HepG2 (cell line): Measurements from ENCODE around the gene GRIK2. TPM values are rescaled to one million over a fixed set of nuclear protein-coding genes. Genes with fewer than 3 reads are reported as not detected.

Experiments used
- ARNTL ChIP-seq: sonication (generic); formaldehyde crosslinking; IDR thresholded peaks from 2 replicates; pipeline ENCODE4 v1.4.0; 2020; ENCODE audit warnings: mild to moderate bottlenecking, missing genetic modification reagents
- BCL6 ChIP-seq: IDR thresholded peaks from 2 replicates; pipeline ENCODE4 v1.6.1; 2016; ENCODE audit warnings: missing genetic modification reagents, missing compliant biosample characterization
- CREM ChIP-seq, 2 experiments: sonication (generic) in 1 of 2; formaldehyde crosslinking in 1 of 2; IDR thresholded peaks; 2 replicates each; pipeline versions ENCODE4 v1.4.0 to v1.6.1; 2016 to 2020; ENCODE audit warnings: antibody characterized with exemption in 1 of 2, mild to moderate bottlenecking in 1 of 2, missing genetic modification reagents in 1 of 2
- FOXA3 ChIP-seq: IDR thresholded peaks from 2 replicates; pipeline ENCODE4 v1.6.1; 2016; ENCODE audit warnings: missing genetic modification reagents, missing compliant biosample characterization
- HMG20B ChIP-seq: conservative IDR thresholded peaks from 2 replicates; pipeline ENCODE4 v1.6.1; 2016; ENCODE audit warnings: missing genetic modification reagents, missing compliant biosample characterization
- HNF4A ChIP-seq: sonication (generic); formaldehyde crosslinking; IDR thresholded peaks from 2 replicates; pipeline ENCODE4 v1.4.0; 2020; ENCODE audit warnings: missing genetic modification reagents
- HNRNPLL ChIP-seq: fragments of 200-400 bp; formaldehyde crosslinking; IDR thresholded peaks from 2 replicates; pipeline ENCODE4 v1.6.1; 2017; ENCODE audit warnings: mild to moderate bottlenecking, low read depth, low read length; ENCODE audit not compliant: poor library complexity, severe bottlenecking
- NFE2 ChIP-seq: sonication (generic); formaldehyde crosslinking; IDR thresholded peaks from 2 replicates; pipeline ENCODE4 v1.4.0; 2020; ENCODE audit warnings: missing genetic modification reagents
- SOX6 ChIP-seq, 2 experiments: fragments of 450-650 bp in 1 of 2; sonication (generic) in 1 of 2; formaldehyde crosslinking in 1 of 2; IDR thresholded peaks; 2 replicates each; pipeline versions ENCODE4 v1.4.0 to v1.6.1; 2017 to 2020; ENCODE audit warnings: antibody characterized with exemption in 1 of 2, mild to moderate bottlenecking in 1 of 2, missing genetic modification reagents in 1 of 2
- SRF ChIP-seq: IDR thresholded peaks from 2 replicates; pipeline ENCODE4 v1.6.1; 2011; ENCODE audit warnings: mild to moderate bottlenecking, low read depth, low read length, moderate library complexity
- ZFP37 ChIP-seq: sonication (generic); formaldehyde crosslinking; IDR thresholded peaks from 2 replicates; pipeline ENCODE4 v1.4.0; 2020; ENCODE audit warnings: missing genetic modification reagents, borderline replicate concordance
- ZNF24 ChIP-seq: fragments of 450-650 bp; IDR thresholded peaks from 2 replicates; pipeline ENCODE4 v1.6.1; 2017; ENCODE audit warnings: antibody characterized with exemption, mild to moderate bottlenecking
- ZNF317 ChIP-seq: sonication (generic); formaldehyde crosslinking; IDR thresholded peaks from 2 replicates; pipeline ENCODE4 v1.5.0; 2020; ENCODE audit warnings: mild to moderate bottlenecking, missing genetic modification reagents
- ZNF496 ChIP-seq: sonication (generic); formaldehyde crosslinking; IDR thresholded peaks from 2 replicates; pipeline ENCODE4 v1.8.1; 2023; ENCODE audit warnings: mild to moderate bottlenecking, moderate library complexity, missing genetic modification reagents; ENCODE audit not compliant: insufficient replicate concordance
- polyA plus RNA-seq, 8 experiments: library from polyadenylated mRNA; depleted of rRNA in 3 of 8; stranded (reverse) in 7 of 8; unstranded in 1 of 8; fragments of >200 nt; fragmentation: Illumina TruSeq in 4 of 8; extraction: Trizol in 4 of 8; gene quantifications; 2 replicates each; pipeline versions ENCODE4 v1.2.1 to v1.2.3, GENCODE V29; 2011 to 2016; ENCODE audit warnings: low read depth in 4 of 8, missing spikeins in 1 of 8, mixed read lengths in 1 of 8; ENCODE audit not compliant: insufficient read depth in 1 of 8
- total RNA-seq, 5 experiments: library from RNA; depleted of rRNA; stranded (reverse); fragments of >200 nt; fragmentation: Illumina TruSeq; extraction: Trizol; gene quantifications; 2 replicates each; pipeline ENCODE4 v1.2.3, GENCODE V29; 2016; ENCODE audit warnings: low read depth in 1 of 5
- TF ChIP-seq, protein P1 (sequence below): sonication (generic); formaldehyde crosslinking; IDR thresholded peaks from 2 replicates; pipeline ENCODE4 v1.4.0; 2020; ENCODE audit warnings: missing genetic modification reagents, mild to moderate bottlenecking, borderline replicate concordance
- TF ChIP-seq, protein P2 (sequence below), 2 experiments: sonication (generic) in 1 of 2; formaldehyde crosslinking in 1 of 2; IDR thresholded peaks; 2 replicates each; pipeline versions ENCODE4 v1.6.1 to v1.9.0; 2014 to 2022; ENCODE audit warnings: antibody characterized with exemption in 1 of 2, borderline replicate concordance in 1 of 2, inconsistent platforms in 1 of 2, low read depth in 1 of 2, missing genetic modification reagents in 1 of 2
- TF ChIP-seq, protein P3 (sequence below): sonication (generic); formaldehyde crosslinking; IDR thresholded peaks from 2 replicates; pipeline ENCODE4 v1.4.0; 2020; ENCODE audit warnings: missing genetic modification reagents
- TF ChIP-seq, protein P4 (sequence below): sonication (generic); formaldehyde crosslinking; IDR thresholded peaks from 2 replicates; pipeline ENCODE4 v1.5.0; 2020; ENCODE audit warnings: mild to moderate bottlenecking, missing genetic modification reagents

The GRIK2 gene
- total and polyA plus RNA-seq, 2 of the 13 experiments (the other 11 are each of a cell fraction or from before 2014, with no cell fraction given) = not detected

DNA sequence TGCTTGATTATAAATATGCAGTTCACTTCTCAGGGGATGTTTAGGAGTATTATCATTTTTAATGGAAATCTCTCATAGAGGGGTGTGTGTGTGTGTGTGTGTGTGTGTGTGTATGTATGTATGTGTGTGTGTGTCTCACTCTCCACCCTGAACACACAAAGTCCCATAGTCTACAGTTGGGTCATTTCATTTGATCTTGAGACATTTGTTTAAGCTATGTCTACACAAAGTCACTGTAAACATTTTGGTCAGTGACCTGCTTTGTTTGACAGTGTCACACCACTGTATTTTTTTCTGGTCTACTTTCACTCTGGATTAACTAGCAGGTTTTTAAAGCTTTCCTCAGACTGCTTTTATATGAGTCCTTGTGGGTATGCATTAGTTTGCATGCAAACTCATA lies 215.2 kb downstream of the GRIK2 start (continued):
- TF ChIP-seq NFE2 (CRISPR knock-in tag) (no peak), FOXA3 (CRISPR knock-in tag) (peak; percentile 55), HNF4A (CRISPR knock-in tag) (0 out of 2 replicates have a peak, but pooled peaks have one; percentile 6), ZFP37 (no peak), ZNF24 (no peak), HNRNPLL (no peak), HMG20B (CRISPR knock-in tag) (no peak), SOX6 (IDR thresholded peaks at IDR 0.05) (no peak), SOX6 (CRISPR knock-in tag; IDR thresholded peaks at IDR 0.05) (peak; percentile 77), BCL6 (CRISPR knock-in tag) (no peak), CREM (IDR thresholded peaks at IDR 0.05) (peak; percentile 39; the same call in 1 of the 2 replicates), CREM (CRISPR knock-in tag; IDR thresholded peaks at IDR 0.05) (no peak), ZNF317 (no peak), ZNF496 (CRISPR knock-in tag) (no peak), SRF (no peak), ARNTL (no peak)
- TF ChIP-seq, protein P1, sequence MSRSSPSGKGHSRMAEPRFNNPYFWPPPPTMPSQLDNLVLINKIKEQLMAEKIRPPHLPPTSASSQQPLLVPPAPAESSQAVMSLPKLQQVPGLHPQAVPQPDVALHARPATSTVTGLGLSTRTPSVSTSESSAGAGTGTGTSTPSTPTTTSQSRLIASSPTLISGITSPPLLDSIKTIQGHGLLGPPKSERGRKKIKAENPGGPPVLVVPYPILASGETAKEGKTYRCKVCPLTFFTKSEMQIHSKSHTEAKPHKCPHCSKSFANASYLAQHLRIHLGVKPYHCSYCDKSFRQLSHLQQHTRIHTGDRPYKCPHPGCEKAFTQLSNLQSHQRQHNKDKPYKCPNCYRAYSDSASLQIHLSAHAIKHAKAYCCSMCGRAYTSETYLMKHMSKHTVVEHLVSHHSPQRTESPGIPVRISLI (CRISPR knock-in tag) = peak; percentile 55; the same call in 1 of the 2 replicates
- TF ChIP-seq, protein P2, sequence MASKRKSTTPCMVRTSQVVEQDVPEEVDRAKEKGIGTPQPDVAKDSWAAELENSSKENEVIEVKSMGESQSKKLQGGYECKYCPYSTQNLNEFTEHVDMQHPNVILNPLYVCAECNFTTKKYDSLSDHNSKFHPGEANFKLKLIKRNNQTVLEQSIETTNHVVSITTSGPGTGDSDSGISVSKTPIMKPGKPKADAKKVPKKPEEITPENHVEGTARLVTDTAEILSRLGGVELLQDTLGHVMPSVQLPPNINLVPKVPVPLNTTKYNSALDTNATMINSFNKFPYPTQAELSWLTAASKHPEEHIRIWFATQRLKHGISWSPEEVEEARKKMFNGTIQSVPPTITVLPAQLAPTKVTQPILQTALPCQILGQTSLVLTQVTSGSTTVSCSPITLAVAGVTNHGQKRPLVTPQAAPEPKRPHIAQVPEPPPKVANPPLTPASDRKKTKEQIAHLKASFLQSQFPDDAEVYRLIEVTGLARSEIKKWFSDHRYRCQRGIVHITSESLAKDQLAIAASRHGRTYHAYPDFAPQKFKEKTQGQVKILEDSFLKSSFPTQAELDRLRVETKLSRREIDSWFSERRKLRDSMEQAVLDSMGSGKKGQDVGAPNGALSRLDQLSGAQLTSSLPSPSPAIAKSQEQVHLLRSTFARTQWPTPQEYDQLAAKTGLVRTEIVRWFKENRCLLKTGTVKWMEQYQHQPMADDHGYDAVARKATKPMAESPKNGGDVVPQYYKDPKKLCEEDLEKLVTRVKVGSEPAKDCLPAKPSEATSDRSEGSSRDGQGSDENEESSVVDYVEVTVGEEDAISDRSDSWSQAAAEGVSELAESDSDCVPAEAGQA (IDR thresholded peaks at IDR 0.05; ENCODE audit: low read depth) = no peak
- TF ChIP-seq, protein P2 (CRISPR knock-in tag; IDR thresholded peaks at IDR 0.05; ENCODE audit: borderline replicate concordance) = no peak
- TF ChIP-seq, protein P3, sequence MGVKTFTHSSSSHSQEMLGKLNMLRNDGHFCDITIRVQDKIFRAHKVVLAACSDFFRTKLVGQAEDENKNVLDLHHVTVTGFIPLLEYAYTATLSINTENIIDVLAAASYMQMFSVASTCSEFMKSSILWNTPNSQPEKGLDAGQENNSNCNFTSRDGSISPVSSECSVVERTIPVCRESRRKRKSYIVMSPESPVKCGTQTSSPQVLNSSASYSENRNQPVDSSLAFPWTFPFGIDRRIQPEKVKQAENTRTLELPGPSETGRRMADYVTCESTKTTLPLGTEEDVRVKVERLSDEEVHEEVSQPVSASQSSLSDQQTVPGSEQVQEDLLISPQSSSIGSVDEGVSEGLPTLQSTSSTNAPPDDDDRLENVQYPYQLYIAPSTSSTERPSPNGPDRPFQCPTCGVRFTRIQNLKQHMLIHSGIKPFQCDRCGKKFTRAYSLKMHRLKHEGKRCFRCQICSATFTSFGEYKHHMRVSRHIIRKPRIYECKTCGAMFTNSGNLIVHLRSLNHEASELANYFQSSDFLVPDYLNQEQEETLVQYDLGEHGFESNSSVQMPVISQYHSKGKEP = no peak
- TF ChIP-seq, protein P4, sequence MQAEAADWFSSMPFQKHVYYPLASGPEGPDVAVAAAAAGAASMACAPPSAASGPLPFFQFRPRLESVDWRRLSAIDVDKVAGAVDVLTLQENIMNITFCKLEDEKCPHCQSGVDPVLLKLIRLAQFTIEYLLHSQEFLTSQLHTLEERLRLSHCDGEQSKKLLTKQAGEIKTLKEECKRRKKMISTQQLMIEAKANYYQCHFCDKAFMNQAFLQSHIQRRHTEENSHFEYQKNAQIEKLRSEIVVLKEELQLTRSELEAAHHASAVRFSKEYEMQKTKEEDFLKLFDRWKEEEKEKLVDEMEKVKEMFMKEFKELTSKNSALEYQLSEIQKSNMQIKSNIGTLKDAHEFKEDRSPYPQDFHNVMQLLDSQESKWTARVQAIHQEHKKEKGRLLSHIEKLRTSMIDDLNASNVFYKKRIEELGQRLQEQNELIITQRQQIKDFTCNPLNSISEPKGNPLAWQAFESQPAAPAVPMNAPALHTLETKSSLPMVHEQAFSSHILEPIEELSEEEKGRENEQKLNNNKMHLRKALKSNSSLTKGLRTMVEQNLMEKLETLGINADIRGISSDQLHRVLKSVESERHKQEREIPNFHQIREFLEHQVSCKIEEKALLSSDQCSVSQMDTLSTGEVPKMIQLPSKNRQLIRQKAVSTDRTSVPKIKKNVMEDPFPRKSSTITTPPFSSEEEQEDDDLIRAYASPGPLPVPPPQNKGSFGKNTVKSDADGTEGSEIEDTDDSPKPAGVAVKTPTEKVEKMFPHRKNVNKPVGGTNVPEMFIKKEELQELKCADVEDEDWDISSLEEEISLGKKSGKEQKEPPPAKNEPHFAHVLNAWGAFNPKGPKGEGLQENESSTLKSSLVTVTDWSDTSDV (CRISPR knock-in tag) = no peak
